Neuronal stem cell (in vitro differentiated cells): ENCODE data around the gene LRP1B.

Source experiments
- DNase-seq: peaks from one replicate; pipeline ENCODE4 v3.0.0-alpha.2; 2013; ENCODE audit warnings: low spot score
- H2AFZ ChIP-seq: one replicate; pipeline ENCODE4 v1.6.1; 2013; ENCODE audit warnings: mild to moderate bottlenecking, low read length, inconsistent platforms
- H2AK5ac ChIP-seq: 2 replicates; pipeline ENCODE4 v1.6.1; 2013; ENCODE audit warnings: low read depth, mild to moderate bottlenecking, inconsistent platforms, low read length, moderate library complexity, mixed read lengths
- H2BK120ac ChIP-seq: 2 replicates; pipeline ENCODE4 v1.6.1; 2013; ENCODE audit warnings: low read depth, mild to moderate bottlenecking, inconsistent platforms, low read length, moderate library complexity, mixed read lengths
- H2BK12ac ChIP-seq: one replicate; pipeline ENCODE4 v1.6.1; 2013; ENCODE audit warnings: low read length, inconsistent platforms
- H2BK15ac ChIP-seq: 2 replicates; pipeline ENCODE4 v1.6.1; 2013; ENCODE audit warnings: mild to moderate bottlenecking, low read length, inconsistent platforms, mixed read lengths
- H2BK5ac ChIP-seq: one replicate; pipeline ENCODE4 v1.6.1; 2013; ENCODE audit warnings: inconsistent platforms, mild to moderate bottlenecking, low read length, moderate library complexity
- H3K14ac ChIP-seq: one replicate; pipeline ENCODE4 v1.6.1; 2013; ENCODE audit warnings: low read length, inconsistent platforms
- H3K18ac ChIP-seq: 2 replicates; pipeline ENCODE4 v1.6.1; 2013; ENCODE audit warnings: low read length, inconsistent platforms
- H3K23ac ChIP-seq: 2 replicates; pipeline ENCODE4 v1.6.1; 2013; ENCODE audit warnings: low read depth, mild to moderate bottlenecking, mixed read lengths, low read length, inconsistent platforms; ENCODE audit not compliant: poor library complexity
- H3K27ac ChIP-seq: replicated peaks from 3 replicates; pipeline ENCODE4 v1.5.1; 2013; ENCODE audit warnings: low read length, inconsistent platforms
- H3K27me3 ChIP-seq, 3 experiments: 2 replicates each; pipeline ENCODE4 v1.6.1; 2013; ENCODE audit warnings: low read length in 3 of 3, mild to moderate bottlenecking in 2 of 3, inconsistent platforms in 1 of 3, low read depth in 1 of 3, mixed read lengths in 1 of 3, moderate library complexity in 1 of 3; ENCODE audit not compliant: control insufficient read depth in 3 of 3, insufficient read depth in 3 of 3
- H3K36me3 ChIP-seq, 2 donors: replicated peaks in 1 of 2; 2 replicates each; pipeline ENCODE4 v1.6.1; 2013; ENCODE audit warnings: low read length in 2 of 2; ENCODE audit not compliant: control insufficient read depth in 2 of 2, insufficient read depth in 2 of 2
- H3K4ac ChIP-seq: 2 replicates; pipeline ENCODE4 v1.6.1; 2013; ENCODE audit warnings: inconsistent platforms, mild to moderate bottlenecking, low read length, moderate library complexity
- H3K4me1 ChIP-seq, 2 donors: 1 replicate in 1 of 2; 2 replicates in 1 of 2; pipeline ENCODE4 v1.6.1; 2013; ENCODE audit warnings: low read length in 2 of 2, low read depth in 1 of 2; ENCODE audit not compliant: control insufficient read depth in 2 of 2, insufficient read depth in 1 of 2
- H3K4me2 ChIP-seq: one replicate; pipeline ENCODE4 v1.6.1; 2013; ENCODE audit warnings: mild to moderate bottlenecking, low read length, inconsistent platforms; ENCODE audit not compliant: insufficient read depth, poor library complexity, severe bottlenecking
- H3K4me3 ChIP-seq, 2 donors: 2 replicates each; pipeline ENCODE4 v1.5.1; 2013; ENCODE audit warnings: low read length in 2 of 2, mild to moderate bottlenecking in 2 of 2, inconsistent platforms in 1 of 2, moderate library complexity in 1 of 2
- H3K79me1 ChIP-seq: one replicate; pipeline ENCODE4 v1.6.1; 2013; ENCODE audit warnings: low read depth, mild to moderate bottlenecking, inconsistent platforms, low read length, moderate library complexity
- H3K9ac ChIP-seq: one replicate; pipeline ENCODE4 v1.6.1; 2013; ENCODE audit warnings: mild to moderate bottlenecking, low read depth, low read length, inconsistent platforms; ENCODE audit not compliant: poor library complexity
- H3K9me3 ChIP-seq, 2 donors: replicated peaks in 1 of 2; 2 replicates each; pipeline versions ENCODE3 to v1.6.1; 2013; ENCODE audit warnings: low read length in 2 of 2, mild to moderate bottlenecking in 2 of 2, inconsistent platforms in 1 of 2, low read depth in 1 of 2, mixed read lengths in 1 of 2, moderate library complexity in 1 of 2; ENCODE audit not compliant: control insufficient read depth in 2 of 2, insufficient read depth in 1 of 2
- H4K8ac ChIP-seq: one replicate; pipeline ENCODE4 v1.6.1; 2013; ENCODE audit warnings: low read depth, mild to moderate bottlenecking, inconsistent platforms, low read length, moderate library complexity
- H4K91ac ChIP-seq: one replicate; pipeline ENCODE4 v1.6.1; 2013; ENCODE audit warnings: low read length, low read depth, mild to moderate bottlenecking, inconsistent platforms; ENCODE audit not compliant: poor library complexity
- WGBS, 2 donors: extraction: QIAGEN DNeasy Blood & Tissue Kit; methylation state at CpG; one replicate each; pipeline ENCODE4 v1.1.7; 2013; ENCODE audit warnings: missing lambda C conversion rate in 2 of 2, mixed read lengths in 1 of 2; ENCODE audit not compliant: insufficient read length in 2 of 2, insufficient replicate concordance in 1 of 2; ENCODE audit errors: extremely low coverage in 2 of 2; 5-methylcytosine and 5-hydroxymethylcytosine counted together

Gene LRP1B

DNA sequence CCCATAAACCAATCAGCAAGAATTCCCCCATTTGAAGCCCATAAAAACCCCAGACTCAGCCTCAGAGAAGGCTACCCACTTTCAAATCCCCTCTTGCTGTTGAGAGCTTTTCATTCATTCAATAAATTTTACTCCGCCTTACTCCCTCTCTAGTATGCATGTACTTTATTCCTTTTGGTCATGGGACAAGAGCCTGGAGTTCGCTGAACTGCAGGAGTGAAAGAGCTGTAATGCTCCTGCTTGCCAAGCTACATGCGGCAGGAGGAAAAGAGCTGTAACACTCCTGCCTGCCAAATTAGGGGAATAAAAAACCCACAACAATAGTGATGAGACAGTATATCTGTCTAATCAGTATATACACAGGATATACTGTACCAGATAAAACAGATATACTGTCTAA lies 1261.7 kb downstream of the LRP1B start:
- Histone ChIP-seq H2BK12ac (no peak overlapping the region), H3K4me3 (no peak overlapping the region), H3K14ac (no peak overlapping the region)

DNA sequence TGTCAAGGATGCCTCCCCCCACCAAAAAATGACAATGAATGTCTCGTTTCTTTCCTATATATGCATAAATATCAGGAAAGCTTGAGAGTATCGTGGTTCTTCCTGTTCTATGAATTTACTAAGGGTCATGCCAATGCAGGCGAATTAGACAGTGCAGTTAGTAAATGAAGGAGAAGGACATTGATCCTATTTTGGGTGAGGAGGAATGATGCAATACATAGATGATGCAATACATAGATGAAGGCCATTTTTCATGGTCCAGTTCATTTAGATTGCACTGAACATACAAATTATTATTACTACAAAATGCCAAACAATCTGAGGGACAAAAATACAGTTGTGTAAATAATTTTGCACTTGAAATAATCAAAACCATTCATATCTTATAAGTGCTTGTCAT lies 1265.0 kb downstream of the LRP1B start:
- H2BK15ac ChIP-seq = no peak overlapping the region
- no peak overlapping the region for H3K4me2 ChIP-seq
- no peak overlapping the region for H3K23ac ChIP-seq
- H2AK5ac ChIP-seq = no peak overlapping the region
- H3K4me1 ChIP-seq = no peaks in the 10 kb centered on the region
- no peak overlapping the region for H3K27ac ChIP-seq
- H4K91ac ChIP-seq = no peak overlapping the region
- no peak overlapping the region for H3K9ac ChIP-seq
- no peak overlapping the region for H4K8ac ChIP-seq
- H2BK5ac ChIP-seq = no peak overlapping the region
- H3K36me3 ChIP-seq = no peaks in the 10 kb centered on the region
- H3K4ac ChIP-seq = no peak overlapping the region
- no peak overlapping the region for H3K4me3 ChIP-seq
- WGBS, 2 donors = no CpG with 5 or more reads among the region's 3 CpGs
- no peaks in the 10 kb centered on the region for H3K79me1 ChIP-seq
- no peak overlapping the region for H2BK120ac ChIP-seq
- DNase-seq = no peak
- H3K18ac ChIP-seq = no peak overlapping the region
- no peak overlapping the region for H2BK12ac ChIP-seq
- no peak overlapping the region for H3K14ac ChIP-seq
- H3K9me3 ChIP-seq = no peaks in the 10 kb centered on the region
- H3K27me3 ChIP-seq = no peaks in the 10 kb centered on the region
- no peak overlapping the region for H2AFZ ChIP-seq

More for the DNA sequence above, 1261.7 kb downstream of the LRP1B start:
- H2BK5ac ChIP-seq = no peak overlapping the region
- no CpG with 5 or more reads among the region's 3 CpGs for WGBS, 2 donors
- H3K4me1 ChIP-seq = no peaks in the 10 kb centered on the region
- H3K27me3 ChIP-seq = no peaks in the 10 kb centered on the region
- H3K27ac ChIP-seq = no peak overlapping the region
- DNase-seq = no peak
- no peak overlapping the region for H2AFZ ChIP-seq
- H3K36me3 ChIP-seq = no peaks in the 10 kb centered on the region
- no peak overlapping the region for H3K4ac ChIP-seq
- no peak overlapping the region for H4K8ac ChIP-seq
- no peak overlapping the region for H2BK15ac ChIP-seq
- no peak overlapping the region for H2AK5ac ChIP-seq
- H3K9ac ChIP-seq = no peak overlapping the region
- H3K4me2 ChIP-seq = no peak overlapping the region
- no peak overlapping the region for H4K91ac ChIP-seq
- no peak overlapping the region for H2BK120ac ChIP-seq
- H3K18ac ChIP-seq = no peak overlapping the region
- no peak overlapping the region for H3K23ac ChIP-seq
- H3K79me1 ChIP-seq = no peaks in the 10 kb centered on the region
- no peaks in the 10 kb centered on the region for H3K9me3 ChIP-seq

DNA sequence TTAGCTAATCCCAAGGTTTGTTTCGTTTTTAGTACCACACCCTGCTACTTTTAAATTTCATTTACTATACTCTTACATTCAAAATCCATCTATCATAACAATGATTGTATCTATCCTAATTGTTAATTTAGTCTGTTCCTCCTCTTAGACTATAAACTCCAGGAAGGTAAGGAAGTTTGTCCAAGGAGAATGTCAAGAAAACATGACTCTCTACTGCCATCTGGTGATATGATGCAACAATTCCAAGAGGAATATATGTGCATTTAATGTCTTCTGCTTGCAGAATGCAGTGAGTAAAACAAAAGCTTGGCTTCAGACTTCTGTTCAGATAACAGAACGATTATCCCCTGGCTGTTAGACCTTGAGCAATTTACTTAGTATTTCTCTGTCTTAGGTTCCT lies 1267.1 kb downstream of the LRP1B start:
- H3K79me1 ChIP-seq = no peaks in the 10 kb centered on the region
- peak; percentile 27 for DNase-seq
- no peak overlapping the region for H2AK5ac ChIP-seq
- H2BK120ac ChIP-seq = no peak overlapping the region
- H3K27ac ChIP-seq = no peak overlapping the region
- H3K18ac ChIP-seq = no peak overlapping the region
- no peaks in the 10 kb centered on the region for H3K36me3 ChIP-seq
- H3K4ac ChIP-seq = no peak overlapping the region
- no peak overlapping the region for H2BK5ac ChIP-seq
- H3K4me1 ChIP-seq = no peaks in the 10 kb centered on the region
- no peak overlapping the region for H3K23ac ChIP-seq
- no peaks in the 10 kb centered on the region for H3K9me3 ChIP-seq
- no peaks in the 10 kb centered on the region for H3K27me3 ChIP-seq
- no peak overlapping the region for H4K8ac ChIP-seq
- WGBS, 2 donors = no CpG with 5 or more reads among the region's 2 CpGs
- no peak overlapping the region for H4K91ac ChIP-seq
- no peak overlapping the region for H3K4me3 ChIP-seq
- H2BK15ac ChIP-seq = no peak overlapping the region
- no peak overlapping the region for H3K9ac ChIP-seq
- no peak overlapping the region for H3K4me2 ChIP-seq
- H2BK12ac ChIP-seq = no peak overlapping the region
- no peak overlapping the region for H2AFZ ChIP-seq
- no peak overlapping the region for H3K14ac ChIP-seq

DNA sequence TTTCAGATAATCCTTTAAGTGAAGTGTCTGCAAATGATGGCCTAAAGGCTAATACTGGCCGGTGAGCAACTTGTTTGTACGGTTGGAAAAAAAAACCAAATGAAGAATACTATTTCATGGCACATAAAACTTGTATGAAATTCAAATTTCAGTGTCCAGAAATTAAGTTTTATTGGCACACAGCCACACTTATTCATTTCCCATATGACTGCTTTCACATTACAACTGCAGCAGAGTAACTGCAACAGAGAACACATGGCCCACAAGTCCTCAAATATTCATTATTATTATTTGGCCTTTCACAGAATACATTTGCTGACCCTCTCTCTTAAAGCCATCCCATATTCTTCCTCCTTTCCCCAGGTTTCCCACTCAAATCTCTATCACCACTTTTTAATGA lies 1268.6 kb downstream of the LRP1B start:
- H3K27me3 ChIP-seq = no peaks in the 10 kb centered on the region
- H2BK5ac ChIP-seq = no peak overlapping the region
- H3K4ac ChIP-seq = no peak overlapping the region
- no CpG with 5 or more reads among the region's 2 CpGs for WGBS, 2 donors
- H3K18ac ChIP-seq = no peak overlapping the region
- H2BK120ac ChIP-seq = no peak overlapping the region
- DNase-seq = no peak
- H3K14ac ChIP-seq = no peak overlapping the region
- H4K91ac ChIP-seq = no peak overlapping the region
- no peaks in the 10 kb centered on the region for H3K4me1 ChIP-seq
- no peak overlapping the region for H2AFZ ChIP-seq
- H2BK12ac ChIP-seq = no peak overlapping the region
- H3K36me3 ChIP-seq = no peaks in the 10 kb centered on the region
- H3K9ac ChIP-seq = no peak overlapping the region
- H2BK15ac ChIP-seq = no peak overlapping the region
- H3K79me1 ChIP-seq = no peaks in the 10 kb centered on the region
- no peak overlapping the region for H3K4me2 ChIP-seq
- H3K27ac ChIP-seq = no peak overlapping the region
- H3K23ac ChIP-seq = no peak overlapping the region
- H4K8ac ChIP-seq = no peak overlapping the region
- no peak overlapping the region for H2AK5ac ChIP-seq
- no peak overlapping the region for H3K4me3 ChIP-seq
- no peaks in the 10 kb centered on the region for H3K9me3 ChIP-seq
